Limb (tissue), 2 donors: ENCODE measurements around the gene ADGRD2.

Source experiments
- DNase-seq, 2 donors: peaks; one replicate each; pipeline ENCODE4 v3.0.0-alpha.2; 2016; ENCODE audit errors: extremely low spot score in 2 of 2

The ADGRD2 gene

GRCh38 chr9:124478354-124478753 lies 28.1 kb downstream of the ADGRD2 start:
- DNase-seq, result no peak

GRCh38 chr9:124479371-124479770 lies 29.1 kb downstream of the ADGRD2 start:
- DNase-seq, result no peak

- no peak for DNase-seq
These were observed 29.8 kb downstream of the ADGRD2 start for GRCh38 chr9:124479947-124480620.

GRCh38 chr9:124480621-124480981 lies 30.4 kb downstream of the ADGRD2 start:
- DNase-seq, result no peak

- DNase-seq, result no peak
These were observed 30.9 kb downstream of the ADGRD2 start for GRCh38 chr9:124481115-124481514.

GRCh38 chr9:124482431-124483031 lies 32.3 kb downstream of the ADGRD2 start:
- no peak for DNase-seq

GRCh38 chr9:124483481-124483880 lies 33.2 kb downstream of the ADGRD2 start:
- DNase-seq, result no peak

GRCh38 chr9:124485201-124485600 lies 35.0 kb downstream of the ADGRD2 start:
- DNase-seq, result no peak

GRCh38 chr9:124485936-124486335 lies 35.7 kb downstream of the ADGRD2 start:
- no peak for DNase-seq

GRCh38 chr9:124486778-124487259 lies 36.6 kb downstream of the ADGRD2 start:
- DNase-seq, result no peak

- no peak for DNase-seq
These were observed 37.3 kb downstream of the ADGRD2 start for GRCh38 chr9:124487260-124488182.

- DNase-seq, result no peak
These were observed 38.5 kb downstream of the ADGRD2 start for GRCh38 chr9:124488641-124489210.

GRCh38 chr9:124489222-124489621 lies 39.0 kb downstream of the ADGRD2 start:
- DNase-seq, result no peak

GRCh38 chr9:124490004-124490403 lies 39.8 kb downstream of the ADGRD2 start:
- no peak for DNase-seq

GRCh38 chr9:124491049-124491975 lies 41.1 kb downstream of the ADGRD2 start:
- no peak for DNase-seq

GRCh38 chr9:124492818-124493217 lies 42.6 kb downstream of the ADGRD2 start:
- DNase-seq, result no peak

GRCh38 chr9:124493218-124493617 lies 43.0 kb downstream of the ADGRD2 start:
- DNase-seq, result no peak

GRCh38 chr9:124493794-124494479 lies 43.7 kb downstream of the ADGRD2 start:
- DNase-seq, result no peak

GRCh38 chr9:124495126-124496074 lies 45.1 kb downstream of the ADGRD2 start:
- no peak for DNase-seq
